HG03571 (cell line): ENCODE data around the gene SH3BGRL2.
"Not testable (repeated sequence)": the region's sequence is repeated elsewhere in the genome, so short reads cannot be mapped to it uniquely, and the experiment has no call there.

Experiments
- ATAC-seq: cut with Tn5 transposase; IDR thresholded peaks from one replicate; pipeline ENCODE4 v1.9.1; 2021; ENCODE audit not compliant: unreplicated experiment

SH3BGRL2 gene

DNA sequence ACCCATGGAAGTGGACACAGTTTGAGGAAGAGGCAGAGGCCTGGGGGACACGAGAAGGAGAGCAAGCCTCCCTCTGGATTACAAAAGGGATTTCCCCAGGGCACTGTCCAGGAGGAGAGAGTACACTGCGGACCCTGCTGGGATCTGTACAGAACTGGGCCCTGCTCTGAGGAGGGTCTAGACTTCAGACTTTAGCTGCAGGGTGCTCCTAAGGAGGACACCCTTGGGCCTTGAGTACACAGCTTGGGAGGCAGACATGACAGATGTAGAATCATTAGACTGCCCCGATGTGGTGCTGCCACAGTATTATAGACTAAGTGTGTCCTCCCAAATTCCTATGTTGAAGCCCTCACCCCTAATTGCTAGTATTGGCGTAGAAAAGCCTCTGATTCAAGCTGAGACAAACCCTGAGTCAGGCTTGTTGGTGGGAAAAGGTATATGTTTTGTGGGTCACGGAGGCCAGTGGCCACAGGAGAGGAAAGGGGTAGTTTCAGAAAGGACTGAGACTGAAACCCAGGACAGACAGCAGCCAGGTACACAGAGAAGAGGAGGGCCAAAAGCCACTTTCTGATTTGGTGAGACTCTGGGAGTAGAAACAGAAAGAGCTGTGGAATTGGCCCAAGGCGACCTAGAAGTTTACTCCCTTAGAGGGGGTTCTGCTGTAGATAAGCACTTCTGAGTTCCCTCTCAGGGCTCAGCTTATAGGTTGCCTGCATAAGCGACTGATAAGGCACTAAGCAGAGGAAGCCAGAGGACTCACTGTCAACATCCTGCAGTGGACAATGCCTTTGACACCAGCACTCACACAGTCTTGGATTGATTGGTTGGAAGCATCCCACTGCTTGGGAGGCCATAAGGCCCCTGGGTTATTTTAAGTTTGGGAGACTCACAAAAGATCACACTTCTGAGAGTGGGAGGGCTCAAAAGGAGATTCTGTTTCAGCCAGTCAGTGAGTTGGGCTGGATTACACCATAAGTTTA is 16.5 kb upstream of the SH3BGRL2 start:
- ATAC-seq: no peak

DNA sequence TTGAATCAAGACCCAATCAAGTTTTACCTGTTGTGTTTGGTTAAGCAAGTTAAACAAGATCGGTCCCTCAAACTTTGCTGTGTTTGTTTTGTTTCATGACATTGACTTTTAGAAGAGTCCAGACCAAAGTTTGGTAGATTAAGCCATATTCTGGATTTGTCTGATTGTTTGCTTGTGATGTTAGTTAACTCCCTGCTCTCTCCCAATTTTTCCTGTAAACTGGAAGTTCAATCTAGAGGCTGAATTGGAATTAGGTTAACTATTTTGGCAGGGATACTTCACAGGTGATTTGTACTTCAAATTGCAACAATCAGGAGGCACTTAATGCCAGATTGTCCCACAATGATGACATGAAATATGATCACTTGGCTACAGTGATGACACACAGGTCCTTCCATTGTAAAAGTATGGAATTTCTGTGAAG is 13.6 kb upstream of the SH3BGRL2 start:
- ATAC-seq: no peak

DNA sequence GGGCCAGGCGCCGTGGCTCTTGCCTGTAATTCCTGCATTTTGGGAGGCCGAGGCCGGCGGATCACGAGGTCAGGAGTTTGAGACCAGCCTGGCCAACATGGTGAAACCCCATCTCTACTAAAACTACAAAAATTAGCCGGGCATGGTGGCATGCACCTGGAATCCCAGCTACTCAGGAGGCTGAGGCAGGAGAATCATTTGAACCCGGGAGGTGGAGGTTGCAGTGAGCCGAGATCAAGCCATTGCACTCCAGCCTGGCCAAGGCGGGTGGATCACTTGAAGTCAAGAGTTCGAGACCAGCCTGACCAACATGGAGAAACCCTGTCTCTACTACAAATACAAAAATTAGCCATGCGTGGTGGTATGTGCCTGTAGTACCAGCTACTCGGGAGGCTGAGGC is 12.7 kb upstream of the SH3BGRL2 start:
- ATAC-seq: not testable (repeated sequence)

DNA sequence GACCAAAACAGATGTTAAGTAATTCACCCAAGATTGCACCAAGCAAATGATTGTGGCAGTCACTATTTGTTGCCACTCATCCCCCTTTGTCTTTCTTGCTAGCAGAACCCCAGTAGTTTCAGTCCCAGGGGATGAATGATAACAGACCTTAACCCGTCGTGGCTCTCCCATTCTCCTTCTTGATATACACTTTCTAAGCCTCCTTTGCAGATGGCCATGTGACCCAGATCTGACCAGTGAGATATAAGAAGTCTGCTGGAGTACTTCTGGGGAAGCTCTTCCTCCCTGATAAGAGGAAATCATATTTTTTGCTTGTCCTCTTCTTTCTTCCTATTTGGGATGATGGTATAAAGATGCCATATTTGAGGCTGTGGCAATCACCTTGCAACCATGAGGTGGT is 9.6 kb upstream of the SH3BGRL2 start:
- no peak for ATAC-seq

DNA sequence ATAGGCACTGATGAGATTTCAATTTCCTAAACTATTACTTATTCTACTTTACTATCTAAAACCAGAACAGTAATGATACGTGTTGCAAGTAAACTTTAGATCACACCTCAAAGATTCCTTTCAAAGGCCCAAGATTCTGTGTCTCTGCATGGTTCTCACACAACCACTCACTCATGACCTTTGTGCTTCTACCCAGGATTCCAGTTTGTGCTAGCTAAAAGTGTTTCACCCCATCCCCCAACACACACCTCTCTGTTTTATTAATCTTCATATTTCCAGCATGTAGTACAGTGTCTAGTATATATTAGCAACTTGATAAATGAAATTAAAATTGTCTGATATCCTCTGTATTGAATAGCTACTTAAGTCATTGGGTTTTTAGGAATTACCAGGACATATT is 8.8 kb upstream of the SH3BGRL2 start:
- ATAC-seq: no peak

DNA sequence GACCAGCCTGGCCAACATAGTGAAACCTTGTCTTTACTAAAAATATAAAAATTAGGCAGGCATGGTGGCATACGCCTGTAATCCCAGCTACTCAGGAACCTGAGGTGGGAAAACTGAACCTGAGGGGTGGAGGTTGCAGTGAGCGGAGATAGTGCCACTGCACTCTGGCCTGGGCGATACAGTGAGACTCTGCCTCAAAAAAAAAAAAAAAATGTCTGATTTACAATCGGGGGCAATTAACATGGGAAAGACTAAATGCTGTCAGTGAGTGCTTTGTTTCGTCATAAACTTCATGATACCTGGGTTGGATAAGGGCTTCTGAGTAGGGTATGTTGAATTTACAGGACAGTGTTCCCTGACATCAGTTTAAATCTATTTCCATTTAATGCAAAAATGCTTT is 8.0 kb upstream of the SH3BGRL2 start:
- no peak for ATAC-seq

DNA sequence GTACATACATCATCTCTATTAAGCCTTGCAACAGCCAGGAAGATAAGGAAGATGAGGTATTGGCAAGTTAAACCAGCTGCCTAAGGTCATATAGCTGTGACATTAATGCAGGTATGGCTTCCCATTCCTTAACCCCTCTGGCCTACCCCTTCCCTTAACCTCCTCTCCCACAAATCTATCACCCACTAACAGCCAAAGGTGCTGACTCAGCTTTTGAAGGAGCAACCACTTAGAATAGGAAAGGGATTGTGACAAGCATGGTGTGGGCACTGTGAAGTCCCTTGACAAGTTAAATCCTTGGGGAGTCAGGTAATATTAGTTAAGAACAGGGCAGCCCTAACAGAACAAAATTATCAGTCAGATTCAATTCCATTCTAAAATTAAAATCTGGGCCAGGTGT is 5.4 kb upstream of the SH3BGRL2 start:
- ATAC-seq: no peak

DNA sequence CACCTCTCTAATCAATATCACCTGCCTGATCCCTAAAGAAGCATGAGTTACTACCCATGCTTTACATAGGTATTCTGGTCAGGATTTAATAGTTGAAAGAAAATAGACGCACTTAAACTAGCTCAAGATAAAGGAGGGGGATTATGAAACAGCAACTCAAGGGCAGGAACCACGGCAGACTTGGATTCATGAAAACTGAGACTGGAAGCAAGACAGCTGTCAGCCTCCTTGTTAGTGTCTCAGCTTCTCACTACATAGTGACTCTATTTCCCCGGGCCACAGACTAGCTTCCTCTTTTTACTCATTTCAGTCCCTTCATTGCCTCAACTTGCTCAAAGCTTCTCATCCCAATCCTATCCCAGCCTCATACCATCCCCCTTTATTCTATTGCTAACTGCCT is 4.3 kb upstream of the SH3BGRL2 start:
- no peak for ATAC-seq

DNA sequence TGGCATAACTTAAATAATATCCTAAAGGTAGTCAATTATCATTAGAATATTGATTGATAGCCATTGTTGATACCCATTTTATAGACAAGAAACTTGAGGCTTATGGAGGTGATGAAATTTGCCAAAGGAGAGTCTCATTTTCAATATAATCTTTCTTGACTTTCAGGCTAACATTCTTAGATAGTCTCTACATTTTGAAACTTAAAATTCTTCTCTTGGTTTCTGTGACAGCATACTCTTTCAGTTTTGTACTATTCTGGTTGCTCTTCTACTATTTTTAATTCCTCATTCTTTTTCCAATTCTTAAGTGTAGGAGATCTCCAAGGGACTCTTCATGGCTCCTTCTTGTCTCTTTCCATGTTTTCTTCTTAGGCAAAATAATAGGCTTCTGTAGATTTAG is 3.7 kb upstream of the SH3BGRL2 start:
- ATAC-seq: no peak

DNA sequence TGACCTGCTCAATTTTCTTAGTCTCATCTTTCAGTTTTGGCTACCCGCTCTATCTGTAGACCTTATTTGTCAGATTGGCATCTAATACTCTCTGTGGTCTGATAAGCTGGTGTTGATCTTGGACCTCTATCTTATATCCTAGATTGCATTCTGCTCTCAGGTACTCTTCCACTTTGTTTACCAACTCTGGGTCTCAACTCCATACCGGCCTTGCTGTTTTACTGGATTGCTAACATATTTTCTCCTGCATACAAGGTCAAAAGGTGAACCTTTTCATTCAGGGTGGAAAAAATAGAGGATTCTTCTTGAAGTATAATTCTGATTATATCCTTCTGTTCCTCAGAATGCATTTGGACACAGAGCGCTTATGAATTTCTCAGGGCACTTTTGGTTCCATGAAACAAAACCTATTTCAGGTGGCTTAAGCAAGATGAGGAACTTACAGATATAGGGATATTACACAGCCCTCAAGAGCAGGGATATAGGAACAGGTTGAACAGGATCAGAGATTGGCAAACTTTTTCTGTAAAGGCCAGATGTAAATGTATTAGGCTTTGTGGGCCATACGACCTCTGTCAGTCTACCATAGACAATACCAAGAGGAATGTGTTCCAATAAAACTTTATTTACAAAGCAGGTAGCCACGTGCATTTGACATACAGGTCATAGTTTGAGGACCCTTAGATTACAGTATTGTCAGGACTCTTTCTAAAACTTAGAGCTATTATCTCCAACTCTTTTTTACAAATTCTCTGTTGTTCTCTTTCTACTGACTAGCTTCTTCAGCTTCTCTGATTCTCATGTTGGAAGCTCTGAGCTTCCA is 2.5 kb upstream of the SH3BGRL2 start:
- ATAC-seq: no peak

DNA sequence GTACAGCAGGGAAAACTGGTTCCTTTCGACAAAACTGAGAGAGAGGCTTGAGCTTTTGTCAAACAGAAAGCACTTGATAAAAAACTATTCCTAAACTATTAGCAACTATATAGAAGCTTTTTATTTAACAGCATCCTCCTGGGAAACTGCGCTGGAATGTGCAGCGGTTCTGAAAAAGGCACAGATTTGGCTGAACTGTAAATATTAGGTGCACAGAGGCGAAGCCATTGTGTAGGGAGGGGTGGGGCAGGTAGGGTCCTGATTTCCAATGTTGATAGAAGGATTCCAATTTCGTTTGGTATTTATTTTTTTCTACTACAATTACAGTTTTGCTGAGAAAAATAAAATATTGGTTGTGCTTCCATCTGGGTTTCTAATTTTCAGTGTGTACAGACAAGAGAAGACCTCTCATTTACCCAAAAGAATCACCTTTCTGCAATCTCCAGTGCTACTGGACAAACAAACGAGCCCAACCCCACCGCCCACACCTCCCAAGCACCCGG is 698 bp upstream of the SH3BGRL2 start:
- ATAC-seq: peak; percentile 11

DNA sequence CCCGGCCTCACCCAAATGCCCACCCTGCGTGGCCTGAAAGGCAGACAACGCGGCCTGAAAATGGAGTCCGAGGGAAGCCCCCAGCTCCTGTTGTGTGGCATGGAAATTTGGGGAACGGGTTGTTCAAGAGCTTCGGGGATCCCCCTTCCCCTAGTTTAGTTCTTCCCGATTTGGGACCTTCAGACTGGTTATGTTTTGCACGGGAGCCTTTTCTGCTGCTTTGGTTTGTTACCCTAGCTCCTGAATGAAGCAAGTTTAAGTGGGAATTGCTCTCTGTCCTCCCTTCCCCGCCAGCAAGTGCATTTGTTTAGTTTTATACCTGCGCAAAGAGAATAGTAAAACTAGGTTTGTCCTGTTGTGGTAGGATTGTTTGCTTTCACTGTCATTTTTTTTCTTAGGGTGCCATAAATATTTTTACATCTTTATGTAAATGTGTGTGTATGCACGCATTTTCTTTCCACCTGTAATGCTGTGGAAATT is 604 bp downstream of the SH3BGRL2 start:
- no peak for ATAC-seq

DNA sequence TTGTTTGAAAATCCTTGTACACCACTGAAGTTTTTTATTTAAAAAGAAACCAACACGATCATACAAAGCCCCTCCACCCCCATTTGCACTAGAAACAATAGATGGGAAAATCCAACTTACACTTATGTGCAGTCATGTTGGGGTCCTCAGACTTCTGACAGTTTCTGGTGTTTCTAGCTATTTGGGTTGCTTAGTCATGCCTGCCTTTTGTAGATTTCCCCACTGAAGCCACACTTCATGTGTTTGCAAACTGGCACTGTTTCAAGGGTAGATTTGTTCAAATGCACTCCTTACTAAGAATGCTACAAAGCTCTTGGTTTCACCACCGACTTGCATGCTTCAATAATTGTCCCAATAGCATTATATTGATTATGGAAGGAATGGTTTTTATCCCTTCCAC is 1.5 kb downstream of the SH3BGRL2 start:
- no peak for ATAC-seq

DNA sequence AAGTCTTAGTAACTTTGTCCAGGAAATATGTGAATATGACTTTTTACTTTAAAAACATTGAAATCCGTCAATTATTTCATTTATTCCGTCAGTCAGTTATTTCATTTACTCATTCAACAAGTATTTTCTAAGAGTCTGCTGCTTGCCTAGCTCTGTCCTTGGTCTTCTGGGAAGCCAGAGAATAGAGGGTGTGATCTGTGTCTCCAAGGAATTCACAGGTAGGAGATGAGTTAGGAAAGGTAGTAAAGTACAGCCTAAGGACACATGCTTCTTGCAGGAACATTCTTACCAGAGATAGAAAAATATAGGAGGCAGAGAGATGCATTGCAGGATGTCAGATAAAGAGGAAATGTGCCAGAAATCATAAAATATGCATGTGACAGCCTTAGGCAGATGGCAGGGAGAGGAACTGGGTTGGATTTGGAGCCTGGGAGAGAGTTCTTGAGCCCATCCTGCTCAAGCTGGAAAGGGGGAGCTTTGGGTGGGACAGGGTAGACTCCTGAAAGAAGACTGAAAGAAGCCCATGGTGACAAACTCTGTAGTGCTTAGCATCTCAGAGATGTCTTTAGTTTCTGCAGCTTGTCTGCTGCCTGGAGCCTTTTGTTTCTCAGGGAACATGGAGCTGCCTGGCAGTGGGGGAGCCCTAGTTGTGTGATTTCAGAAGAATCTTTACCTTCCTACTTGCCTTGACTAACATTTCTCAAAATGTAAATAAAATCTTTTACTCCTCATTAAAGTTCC is 3.5 kb downstream of the SH3BGRL2 start:
- ATAC-seq: no peak

DNA sequence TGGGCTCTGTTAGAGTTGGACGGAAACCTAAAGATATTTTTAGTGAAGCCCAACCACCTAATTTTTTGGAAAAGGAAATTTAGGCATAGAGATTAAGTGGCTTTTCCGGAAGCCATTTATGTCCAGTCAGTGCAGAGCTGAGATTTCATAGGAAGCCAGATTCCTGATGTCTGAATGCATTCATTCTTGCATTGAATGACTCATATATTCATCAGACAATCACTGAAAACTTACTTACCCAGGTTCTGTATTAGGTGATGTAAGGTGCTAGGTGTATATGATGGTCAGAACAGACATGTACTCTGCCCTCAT is 4.1 kb downstream of the SH3BGRL2 start:
- ATAC-seq: no peak

DNA sequence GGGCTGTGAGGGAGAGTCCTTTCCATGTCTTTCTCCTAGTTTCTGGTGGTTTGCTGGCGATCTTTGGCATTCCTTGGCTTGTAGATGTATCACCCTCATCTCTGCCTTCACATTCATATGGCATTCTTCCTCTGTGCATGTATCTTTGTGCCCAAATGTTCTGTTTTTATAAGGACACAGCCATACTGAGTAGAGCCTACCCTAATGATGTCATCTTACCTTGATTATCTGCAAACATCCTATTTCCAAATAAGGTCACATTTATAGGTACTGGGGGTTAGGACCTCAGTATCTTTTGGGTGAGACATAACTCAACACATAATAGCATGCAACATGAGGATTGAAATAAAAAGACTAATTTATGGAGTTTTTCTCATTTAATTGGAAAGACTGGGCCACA is 5.5 kb downstream of the SH3BGRL2 start:
- no peak for ATAC-seq

DNA sequence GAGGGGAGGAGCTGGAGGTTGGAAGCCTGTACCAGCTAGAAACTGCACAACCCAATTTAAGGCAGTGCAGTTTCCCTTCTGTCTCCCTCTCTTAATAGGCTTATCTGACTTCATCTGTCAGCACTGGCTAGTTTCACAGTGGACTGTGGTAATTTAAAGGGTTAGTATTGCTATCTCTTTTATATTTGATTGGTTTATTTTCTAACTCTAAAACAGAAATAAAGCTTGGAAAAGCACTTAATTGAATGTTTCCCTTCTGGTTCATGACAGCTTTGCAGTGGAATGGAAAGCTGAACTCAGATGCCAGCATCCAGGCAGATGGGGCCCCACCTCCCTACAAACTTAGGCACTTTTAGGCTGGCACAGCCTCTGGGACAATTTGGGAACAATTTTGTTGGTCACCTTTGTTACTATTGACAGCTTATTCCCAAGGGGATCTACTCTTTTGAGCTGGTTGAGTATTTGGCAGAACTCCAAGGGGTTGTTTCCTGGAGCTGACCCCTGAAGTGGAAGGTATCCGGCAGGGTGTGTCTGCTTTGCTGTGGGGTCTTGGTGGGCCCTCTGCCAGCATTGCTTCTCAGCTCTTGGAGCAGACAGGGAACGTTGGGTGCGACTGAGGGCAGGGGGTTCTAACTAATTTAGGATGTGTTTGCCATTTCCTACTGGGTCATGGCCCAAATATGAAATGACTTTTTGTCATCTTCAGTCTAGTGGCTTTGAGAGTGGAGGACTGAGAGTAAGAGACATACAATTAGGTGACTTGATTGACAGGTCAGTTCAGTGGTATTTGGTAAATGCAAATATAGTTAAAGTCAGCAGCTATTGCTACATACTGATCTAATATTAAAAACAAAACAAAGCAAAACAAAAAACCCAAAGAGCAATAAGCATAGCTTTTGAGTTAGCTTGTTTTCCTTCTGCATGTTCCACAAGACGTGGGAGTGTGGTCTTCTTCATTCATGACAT is 9.3 kb downstream of the SH3BGRL2 start:
- ATAC-seq: no peak

DNA sequence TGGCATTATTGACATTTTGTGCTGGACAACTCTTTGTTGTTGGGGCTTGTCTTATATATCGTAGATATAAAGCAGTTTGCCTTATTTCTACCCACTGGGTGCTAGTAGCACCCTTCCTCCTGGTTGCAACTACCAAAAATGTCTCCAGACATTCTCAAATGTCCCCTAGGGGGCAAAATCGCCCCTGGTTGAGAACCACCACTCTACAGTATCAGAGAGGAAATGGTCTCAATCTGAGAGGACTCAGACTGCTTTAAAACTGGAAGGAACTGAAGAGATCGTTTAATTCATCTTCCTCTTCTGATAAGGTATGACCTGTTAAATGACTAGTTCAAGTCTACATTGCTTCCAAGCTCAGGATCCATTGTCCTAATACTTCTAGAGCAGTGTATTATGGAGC is 14.9 kb downstream of the SH3BGRL2 start:
- ATAC-seq: no peak

DNA sequence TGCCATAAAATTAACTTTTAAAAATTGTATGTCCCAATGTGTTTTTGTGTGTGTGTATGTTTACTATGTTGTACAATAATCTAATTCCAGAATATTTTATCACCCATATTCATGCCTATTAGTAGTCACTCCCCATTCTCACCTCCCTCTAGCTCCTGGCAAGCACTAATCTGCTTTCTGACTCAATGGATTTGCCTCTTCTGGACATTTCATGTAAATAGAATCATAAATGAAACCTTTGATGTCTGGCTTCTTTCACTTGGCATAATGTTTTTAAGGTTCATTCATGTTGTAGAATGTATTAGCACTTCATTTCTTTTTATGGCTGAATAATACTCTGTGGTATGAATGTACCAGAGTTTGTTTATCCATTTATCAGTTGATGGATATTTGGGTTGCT is 15.4 kb downstream of the SH3BGRL2 start:
- no peak for ATAC-seq

DNA sequence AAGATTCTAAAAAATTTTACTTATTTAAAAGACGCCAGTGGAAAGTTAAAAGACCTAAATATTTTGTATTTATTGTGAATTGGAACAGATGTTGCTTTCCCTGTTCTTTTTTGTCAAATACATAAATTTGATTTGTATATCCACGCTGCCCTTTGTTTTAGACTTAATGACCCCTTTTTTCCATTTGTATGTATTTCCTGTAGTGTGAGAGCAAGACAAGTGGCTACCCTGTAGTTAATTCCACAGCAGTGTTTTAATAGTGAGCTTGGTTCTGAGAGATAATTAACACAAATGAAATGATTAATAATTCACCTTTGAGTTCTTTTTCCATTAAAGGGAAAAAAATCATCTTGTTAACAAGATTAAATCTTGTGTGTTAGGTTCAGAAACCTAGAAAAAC is 16.6 kb downstream of the SH3BGRL2 start:
- no peak for ATAC-seq
